ENCODE data around the gene ALKBH4. TPM values are rescaled to one million over a fixed set of nuclear protein-coding genes. Genes with fewer than 3 reads are reported as not detected.

The ALKBH4 gene
- total and polyA plus RNA-seq, 2 of the 8 experiments (the other 6 are each of a cell fraction or from before 2014, with no cell fraction given): 10.2 to 16.6 TPM

GRCh38 chr7:102418592-102418991, 46.1 kb downstream of the ALKBH4 start:
- TF ChIP-seq SIRT6 (IDR thresholded peaks at IDR 0.05; ENCODE audit: low read length) (no peak), CREB1 (IDR thresholded peaks at IDR 0.05) (no peak), GTF2F1 (IDR thresholded peaks at IDR 0.05; ENCODE audit: borderline replicate concordance, low read depth, low read length) (no peak), SIX5 (IDR thresholded peaks at IDR 0.05; ENCODE audit: low read depth, low read length) (no peak), E2F6 (IDR thresholded peaks at IDR 0.05) (no peak), POLR2AphosphoS5 (IDR thresholded peaks at IDR 0.05; ENCODE audit: low read depth, low read length) (no peak), KDM1A (IDR thresholded peaks at IDR 0.05; ENCODE audit: borderline replicate concordance, low read length) (no peak), PHF8 (conservative IDR thresholded peaks at IDR 0.05; ENCODE audit: low read depth, low read length) (no peak), POLR2A (IDR thresholded peaks at IDR 0.05; ENCODE audit: control extremely low read depth in 1 of 2, low read depth in 2 of 2, low read length in 2 of 2) (no peak), RNF2 (IDR thresholded peaks at IDR 0.05; ENCODE audit: borderline replicate concordance, low read depth, low read length, missing control alignments, poor library complexity, severe bottlenecking) (no peak), CTCF (IDR thresholded peaks at IDR 0.05; ENCODE audit: control extremely low read depth in 1 of 3, insufficient read depth in 1 of 3, low read depth in 1 of 3, low read length in 3 of 3) (no peak), SP1 (IDR thresholded peaks at IDR 0.05; ENCODE audit: low read depth, low read length) (no peak)
- Histone ChIP-seq H3K56ac (replicated peaks; ENCODE audit: insufficient read length, low read depth, low read length) (no peak overlapping the region), H2AFZ (ENCODE audit: low read length) (no peak overlapping the region), H3K4me2 (ENCODE audit: insufficient read depth in 1 of 2, low read depth in 2 of 2, low read length in 2 of 2) (no peak overlapping the region), H2BK120ac (replicated peaks; ENCODE audit: low read depth, low read length) (no peak overlapping the region), H4K5ac (ENCODE audit: insufficient read length, low read depth, low read length) (no peak overlapping the region), H3K4me3 (ENCODE audit: extremely low read depth in 1 of 4, insufficient read depth in 2 of 4, low read depth in 3 of 4, low read length in 4 of 4) (no peak overlapping the region), H3K79me1 (ENCODE audit: low read depth, low read length) (no peaks in the 10 kb centered on the region; the same call in 1 of the 2 replicates), H3K4me1 (replicated peaks in 1 of 4; ENCODE audit: control insufficient read depth in 3 of 4, insufficient read depth in 4 of 4, low read length in 3 of 4) (no peaks in the 10 kb centered on the region), H3K4ac (replicated peaks; ENCODE audit: insufficient read length, low read depth, low read length) (no peak overlapping the region), H3K36me3 (ENCODE audit: control insufficient read depth in 2 of 4, insufficient read depth in 4 of 4, low read length in 3 of 4) (peaks cover 3 to 19% (median 7%) of the 10 kb centered on the region in 4 experiments; a peak in 6 of 8 replicates), H3K23me2 (ENCODE audit: low read depth, low read length) (no peaks in the 10 kb centered on the region), H4K91ac (replicated peaks; ENCODE audit: insufficient read length, low read length) (no peak overlapping the region), H2BK20ac (ENCODE audit: low read length) (no peak overlapping the region), H3K18ac (ENCODE audit: extremely low read depth, low read length) (no peak overlapping the region), H3K27ac (ENCODE audit: low read depth, low read length) (no peak overlapping the region), H2BK12ac (ENCODE audit: low read depth, low read length) (no peak overlapping the region), H3K27me3 (replicated peaks in 1 of 4; ENCODE audit: control insufficient read depth in 3 of 4, extremely low read depth in 1 of 4, insufficient read depth in 3 of 4, low read length in 3 of 4) (no peaks in the 10 kb centered on the region), H2AK5ac (ENCODE audit: low read depth, low read length) (no peak overlapping the region), H3K79me2 (ENCODE audit: control insufficient read depth in 1 of 2, insufficient read depth in 2 of 2, low read length in 2 of 2) (no peaks in the 10 kb centered on the region), H3K23ac (ENCODE audit: insufficient read length) (no peak overlapping the region), H3K14ac (ENCODE audit: insufficient read length) (no peak overlapping the region), H3K9ac (replicated peaks in 1 of 4; ENCODE audit: extremely low read depth in 1 of 4, low read depth in 3 of 4, low read length in 3 of 4) (no peak overlapping the region), H2BK15ac (ENCODE audit: low read length) (no peak overlapping the region), H4K8ac (ENCODE audit: extremely low read depth, insufficient read depth, low read length) (no peak overlapping the region), H2BK5ac (ENCODE audit: low read depth, low read length) (no peak overlapping the region), H4K20me1 (replicated peaks in 1 of 2; ENCODE audit: control insufficient read depth in 1 of 2, insufficient read depth in 2 of 2, low read length in 2 of 2) (peaks cover 0 to 11% of the 10 kb centered on the region in 2 experiments), H3K9me3 (ENCODE audit: insufficient read depth in 2 of 2, low read depth in 1 of 2, low read length in 1 of 2) (no peaks in the 10 kb centered on the region)
- FAIRE-seq (no peak), DNase-seq (ENCODE audit: low read depth in 1 of 2, low spot score in 2 of 2) (no peak)
- CTCF ChIA-PET (ENCODE audit: partially characterized antibody): interaction anchor here (0.5 to 4.2 kb wide), 5 partner anchors 9 to 1830 kb away, joined by 3 to 16 read pairs (median 3); no protein-coding TSS in a partner anchor
- POLR2A ChIA-PET (ENCODE audit: partially characterized antibody): no interaction called here
- WGBS, 2 experiments (ENCODE audit: extremely low coverage in 1 of 2, insufficient coverage in 1 of 2, insufficient read length in 1 of 2, insufficient replicate concordance in 2 of 2, low coverage in 1 of 2, low lambda C conversion rate in 2 of 2, missing lambda C conversion rate in 1 of 2): 96% methylated on average over 5 of the region's 5 CpGs; no CpG with 5 or more reads in 1 of the 2 experiments
